ENCODE measurements around the gene TRIP12.
"Not testable (repeated sequence)": the region's sequence is repeated elsewhere in the genome, so short reads cannot be mapped to it uniquely, and the experiment has no call there.

TRIP12 gene

DNA sequence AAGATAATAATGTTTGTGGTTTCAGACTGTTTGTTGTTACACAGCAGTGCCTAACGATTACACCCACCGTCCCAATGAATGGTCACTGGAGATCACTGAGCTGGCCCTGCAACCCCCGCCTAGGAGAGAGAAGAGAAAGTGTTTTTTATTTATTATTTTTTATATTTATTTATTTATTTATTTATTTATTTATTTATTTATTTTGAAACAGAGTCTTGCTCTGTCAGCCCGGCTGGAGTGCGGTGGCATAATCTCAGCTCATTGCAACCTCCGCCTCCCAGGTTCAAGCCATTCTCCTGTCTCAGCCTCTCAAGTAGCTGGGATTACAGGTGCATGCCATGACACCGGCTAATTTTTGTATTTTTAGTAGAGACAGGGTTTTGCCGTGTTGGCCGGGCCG lies 164.3 kb downstream of the TRIP12 start:
- DNase-seq, result not testable (repeated sequence)

DNA sequence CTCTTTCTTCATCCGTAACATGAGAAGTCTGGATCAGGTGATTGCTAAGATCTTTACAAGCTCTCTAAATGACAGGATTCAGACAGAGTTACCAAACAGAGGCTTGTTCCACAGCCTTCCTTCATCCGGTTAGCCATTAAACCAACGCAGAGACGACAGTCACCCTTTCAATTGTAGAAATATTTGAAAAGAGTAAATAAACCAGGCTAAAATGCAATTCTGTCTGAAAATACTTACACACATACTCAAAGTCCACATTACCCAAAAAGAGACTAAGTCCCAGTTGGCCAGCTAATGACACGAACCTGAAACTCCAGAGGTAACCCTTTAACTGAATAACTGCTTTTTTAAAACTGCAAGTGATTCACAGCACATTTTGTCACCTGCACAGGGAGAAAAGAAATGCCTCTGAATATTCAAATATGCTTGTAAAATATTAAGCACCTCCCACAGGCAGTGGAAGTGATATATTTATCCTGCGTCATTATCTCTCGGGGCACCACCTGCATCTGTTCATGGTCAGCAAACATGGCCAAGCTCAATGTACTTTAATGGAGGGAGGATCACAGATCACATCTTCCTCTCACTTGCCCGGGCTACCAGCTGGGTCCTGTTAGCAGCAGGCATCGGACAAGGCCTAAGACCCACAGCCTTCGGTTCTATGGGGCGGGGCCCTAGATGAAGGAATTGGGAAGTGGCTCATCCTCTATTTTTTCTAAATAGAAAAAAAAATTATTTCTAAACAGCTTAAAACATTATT lies 168.7 kb downstream of the TRIP12 start:
- no peak for DNase-seq

GRCh38 chr2:229749779-229750178 lies 172.0 kb downstream of the TRIP12 start:
- DNase-seq, result no peak

DNA sequence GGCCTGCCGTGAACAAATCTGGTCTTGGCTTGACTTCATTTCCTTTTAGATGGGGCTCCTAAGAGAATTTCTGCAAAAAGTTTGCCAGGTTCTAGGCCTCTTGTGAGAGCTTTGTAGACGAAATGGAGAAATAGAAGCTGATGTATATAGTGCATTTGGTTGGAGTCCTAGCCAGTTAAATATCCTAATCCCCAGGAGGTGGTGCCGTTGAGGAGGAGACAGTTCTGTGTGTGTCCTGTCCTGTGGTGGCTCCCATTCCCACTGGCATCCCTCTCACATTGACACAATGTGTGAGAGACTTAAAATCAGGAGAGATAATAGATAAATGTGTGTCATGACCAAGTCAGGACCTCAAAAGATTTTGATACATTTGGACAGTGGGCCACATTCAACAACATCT lies 172.9 kb downstream of the TRIP12 start:
- no peak for DNase-seq

GRCh38 chr2:229742691-229743090 lies 179.1 kb downstream of the TRIP12 start:
- DNase-seq, result not testable (repeated sequence)

DNA sequence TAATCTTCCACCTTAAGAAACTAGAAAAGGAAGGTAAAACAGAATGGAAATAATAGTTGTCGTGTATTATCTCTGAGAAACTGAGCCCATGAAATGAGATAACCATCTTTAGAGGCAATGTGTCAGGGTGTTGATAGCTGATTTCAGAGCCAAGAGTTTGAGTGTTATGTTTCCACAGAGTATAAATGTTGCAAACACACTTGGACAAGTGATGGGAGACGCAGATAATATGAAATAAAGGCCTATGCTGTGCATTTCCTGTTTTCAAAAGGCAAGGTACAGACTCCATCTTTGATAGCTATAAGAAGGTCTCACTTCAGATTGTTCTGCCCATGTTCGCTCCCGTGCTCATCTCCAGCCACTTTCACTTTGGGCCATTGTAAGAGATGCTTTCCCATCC lies 181.5 kb downstream of the TRIP12 start:
- DNase-seq, result no peak

DNA sequence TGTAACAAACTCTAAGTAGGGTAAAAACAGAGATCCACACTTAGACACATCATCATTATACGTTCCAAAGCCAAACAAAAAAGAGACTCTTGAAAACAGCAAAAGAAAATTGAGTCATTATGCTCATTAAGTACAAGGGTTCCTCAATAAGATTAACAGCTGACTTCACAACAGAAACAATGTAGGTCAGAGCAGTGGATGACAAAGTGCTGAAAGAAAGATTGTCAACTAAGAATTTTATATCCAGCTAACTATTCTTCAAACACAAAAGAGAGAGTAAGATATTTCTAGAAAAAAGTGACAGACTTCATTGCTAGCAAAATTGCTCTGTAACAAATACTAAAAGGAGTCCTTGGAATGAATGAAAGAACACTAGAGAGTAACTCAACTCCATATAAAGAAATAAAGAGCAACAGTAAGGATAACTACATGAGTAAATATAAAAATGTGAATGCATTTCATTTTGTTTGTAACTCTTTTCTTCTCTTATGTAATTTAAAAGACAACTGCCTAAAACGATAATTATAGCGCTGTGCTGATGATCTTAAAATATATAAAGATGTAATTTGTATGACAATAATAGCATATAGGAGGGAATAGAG lies 183.7 kb downstream of the TRIP12 start:
- DNase-seq, result no peak

DNA sequence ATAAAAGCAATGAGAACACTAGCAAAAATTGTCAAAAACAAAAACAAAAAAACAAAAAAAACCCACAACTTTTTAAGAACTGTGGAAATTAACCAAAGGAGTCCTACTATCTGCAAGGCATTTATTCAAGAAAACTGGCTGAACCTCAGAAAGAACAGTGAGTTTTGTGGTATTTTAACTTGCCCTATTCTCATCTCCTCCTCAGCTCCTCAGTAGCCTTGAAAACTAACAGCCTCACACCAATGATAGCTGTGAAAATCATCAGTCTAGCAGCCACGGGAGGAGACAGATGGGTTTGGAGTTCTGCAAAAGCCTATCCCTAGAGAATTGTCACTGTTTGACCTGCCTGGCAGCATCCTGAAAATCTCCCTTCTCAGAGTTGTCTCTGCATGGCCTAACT lies 187.4 kb downstream of the TRIP12 start:
- DNase-seq, result no peak

GRCh38 chr2:229733611-229734245 lies 188.1 kb downstream of the TRIP12 start:
- DNase-seq, result no peak

DNA sequence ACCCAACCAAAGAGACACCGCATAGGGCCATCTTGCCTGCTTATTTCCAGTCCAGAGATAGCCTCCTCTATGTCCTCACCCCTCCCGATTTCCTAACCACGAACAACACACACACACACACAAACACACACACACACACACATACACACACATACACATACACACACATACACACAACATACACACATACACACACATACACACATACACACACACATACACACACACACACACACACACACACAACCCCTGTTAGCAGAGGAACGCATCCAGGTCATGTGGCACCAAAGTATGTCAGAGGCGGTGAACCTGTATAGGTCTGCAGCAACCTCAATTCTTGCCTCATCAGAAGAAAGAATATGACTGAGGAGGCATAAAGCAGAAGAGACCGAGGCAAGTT lies 188.9 kb downstream of the TRIP12 start:
- no peak for DNase-seq

- DNase-seq, result no peak
These were observed 189.9 kb downstream of the TRIP12 start for GRCh38 chr2:229731916-229732315.

- no peak for DNase-seq
These were observed 190.4 kb downstream of the TRIP12 start for GRCh38 chr2:229731363-229731762.

DNA sequence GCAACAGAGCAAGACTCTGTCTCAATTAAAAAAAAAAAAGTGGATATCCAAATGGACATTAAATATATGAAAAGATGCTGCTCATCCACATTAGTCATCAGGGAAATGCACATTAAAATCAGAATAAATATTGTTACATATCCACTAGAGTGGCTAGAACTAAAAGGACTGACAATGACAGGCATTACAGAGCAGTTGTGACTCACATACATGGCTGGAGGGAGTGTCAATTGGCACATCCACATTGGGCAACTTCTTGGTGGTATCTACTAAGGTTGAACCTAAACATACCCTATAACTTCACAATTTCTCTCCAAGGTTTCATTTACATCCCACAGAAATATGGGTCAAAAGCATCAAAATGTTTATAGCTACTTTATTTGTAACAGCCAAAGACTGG lies 193.4 kb downstream of the TRIP12 start:
- no peak for DNase-seq

DNA sequence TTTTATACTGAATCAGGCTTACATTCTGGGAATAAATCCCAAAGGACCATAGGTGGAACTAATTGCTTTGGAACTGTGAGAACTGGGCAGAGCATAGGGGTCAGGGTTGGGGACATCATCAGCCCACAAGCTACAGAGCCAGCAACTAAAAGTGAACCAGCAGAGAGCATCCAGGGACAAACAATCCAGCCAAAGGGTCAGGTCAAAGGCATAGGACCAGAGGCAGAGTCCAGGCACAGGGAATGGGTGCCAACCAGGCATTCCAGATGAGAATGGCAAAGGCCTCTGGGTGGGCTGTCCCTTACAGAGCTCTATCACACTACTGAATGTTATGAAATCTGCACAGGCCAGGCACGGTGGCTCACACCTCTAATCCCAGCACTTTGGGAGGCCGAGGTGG lies 195.2 kb downstream of the TRIP12 start:
- DNase-seq, result no peak

- DNase-seq, result no peak
These were observed 195.9 kb downstream of the TRIP12 start for GRCh38 chr2:229725716-229726574.

GRCh38 chr2:229723192-229723591 lies 198.6 kb downstream of the TRIP12 start:
- DNase-seq, result not testable (repeated sequence)

DNA sequence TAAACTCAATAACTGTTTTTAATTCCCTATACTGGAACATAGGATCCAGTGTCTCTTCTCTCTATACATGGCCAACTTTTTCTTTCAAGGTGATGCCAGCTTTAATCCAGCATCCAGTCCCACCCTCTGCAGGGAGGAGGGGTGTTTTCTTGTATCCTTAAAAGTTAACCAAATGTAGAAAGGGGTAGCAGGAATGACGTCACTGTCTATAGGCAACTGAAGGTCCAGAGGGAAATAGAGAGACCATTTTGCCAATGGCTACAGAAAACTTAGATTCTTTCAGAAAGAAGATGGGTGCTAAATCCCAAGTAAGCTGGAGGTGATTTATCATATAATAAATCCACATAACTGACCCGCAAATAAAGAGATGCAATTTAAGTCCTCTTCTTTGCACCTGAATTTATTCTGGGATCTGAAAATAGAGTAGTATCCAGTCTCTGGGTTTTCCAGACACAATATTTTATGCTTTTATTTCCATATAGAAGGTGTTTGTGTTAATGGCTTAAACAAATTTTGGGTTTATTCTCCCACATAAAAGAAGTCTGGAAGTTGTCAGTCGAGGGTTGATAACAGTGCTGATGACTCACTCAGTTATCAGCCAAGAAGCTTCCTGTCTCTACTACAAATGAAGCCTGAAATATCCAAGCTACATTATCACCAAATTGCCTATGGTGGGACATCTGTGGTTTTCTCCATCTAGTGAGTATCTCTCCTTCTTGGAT lies 201.7 kb downstream of the TRIP12 start:
- no peak for DNase-seq

DNA sequence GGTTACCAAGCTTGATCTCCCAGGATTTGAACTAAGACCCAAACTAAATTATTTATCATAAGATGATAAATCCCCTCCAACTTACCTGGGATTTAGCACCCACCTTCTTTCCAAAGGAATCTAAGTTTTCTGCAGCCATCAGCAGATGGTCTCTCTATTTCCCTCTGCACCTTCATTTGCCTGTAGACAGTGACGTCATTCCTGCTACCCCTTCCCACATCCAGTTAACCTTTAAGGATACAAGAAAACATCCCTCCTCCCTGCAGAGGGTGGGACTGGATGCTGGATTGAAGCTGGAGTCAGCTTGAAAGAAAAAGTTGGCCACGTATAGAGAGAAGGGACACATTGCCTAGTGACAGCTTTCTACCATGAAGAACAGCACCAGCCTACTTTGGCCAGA lies 203.8 kb downstream of the TRIP12 start:
- DNase-seq, result no peak

- peak; percentile 10 for DNase-seq
These were observed 205.8 kb downstream of the TRIP12 start for GRCh38 chr2:229715895-229716507.

- DNase-seq, result peak; percentile 30
These were observed 206.9 kb downstream of the TRIP12 start for GRCh38 chr2:229714736-229715541.

GRCh38 chr2:229714080-229714735 lies 207.6 kb downstream of the TRIP12 start, which contains the start of gene DNER:
DNER (minus strand) TSS chr2:229714555; CDS start chr2:229714423, 132 bp downstream.
- peak; percentile 47 for DNase-seq
